OCI-LY7 (cell line): Measurements from ENCODE around the gene NPEPPS. TPM values are rescaled to one million over a fixed set of nuclear protein-coding genes. Genes with fewer than 3 reads are reported as not detected.

Source experiments
- BruUV-seq: library from RNA; stranded (reverse); fragments of 400-500 nt; replicated peaks from 2 replicates; lab custom pipeline; 2021; lab: Mats Ljungman, UMichigan
- CTCF ChIA-PET: fragments of 300-600 bp; sonication (Branson Sonifier 250); formaldehyde crosslinking; loops from one replicate; lab custom pipeline; 2022; ENCODE audit warnings: antibody characterized with exemption; ENCODE audit not compliant: unreplicated experiment; lab: Charles Lee
- POLR2A ChIA-PET: fragments of 300-600 bp; sonication (Branson Sonifier 250); formaldehyde crosslinking; loops from one replicate; lab custom pipeline; 2022; ENCODE audit warnings: antibody characterized with exemption; lab: Charles Lee
- DNase-seq: peaks from one replicate; pipeline ENCODE4 v3.0.0-alpha.2; 2015; ENCODE audit warnings: low spot score
- H2AFZ ChIP-seq: fragments of 200-600 bp; sonication (generic), shearing (Covaris generic); 2 replicates; pipeline ENCODE4 v1.6.1; 2014; ENCODE audit warnings: mild to moderate bottlenecking, antibody characterized with exemption, low read length, moderate library complexity
- H3K27ac ChIP-seq: fragments of 200-600 bp; sonication (generic); 2 replicates; pipeline ENCODE4 v1.5.1; 2014; ENCODE audit warnings: mixed run types, low read depth, mild to moderate bottlenecking, moderate library complexity, low read length, inconsistent platforms; ENCODE audit not compliant: poor library complexity, severe bottlenecking
- H3K36me3 ChIP-seq: fragments of 200-600 bp; sonication (generic); 2 replicates; pipeline ENCODE4 v1.6.1; 2014; ENCODE audit warnings: mild to moderate bottlenecking, antibody characterized with exemption, low read length, moderate library complexity, mixed read lengths; ENCODE audit not compliant: insufficient read depth
- H3K4me1 ChIP-seq: fragments of 200-600 bp; sonication (generic); 2 replicates; pipeline ENCODE4 v1.5.1; 2014; ENCODE audit warnings: mild to moderate bottlenecking, low read length; ENCODE audit not compliant: insufficient read depth, poor library complexity, severe bottlenecking
- H3K4me2 ChIP-seq: fragments of 200-600 bp; sonication (generic); 2 replicates; pipeline ENCODE4 v1.6.1; 2014; ENCODE audit warnings: mild to moderate bottlenecking, low read length
- H3K4me3 ChIP-seq: fragments of 200-600 bp; sonication (generic); 2 replicates; pipeline ENCODE4 v1.5.1; 2014; ENCODE audit warnings: mild to moderate bottlenecking, low read depth, low read length; ENCODE audit not compliant: poor library complexity, severe bottlenecking
- H3K79me2 ChIP-seq: fragments of 200-600 bp; sonication (generic); 2 replicates; pipeline ENCODE4 v1.6.1; 2016; ENCODE audit warnings: low read depth, mild to moderate bottlenecking, low read length, moderate library complexity, mixed read lengths; ENCODE audit not compliant: insufficient read depth
- H3K9me2 ChIP-seq: fragments of 200-600 bp; sonication (generic); 2 replicates; pipeline ENCODE4 v1.6.1; 2016; ENCODE audit warnings: mild to moderate bottlenecking, low read length, mixed read lengths; ENCODE audit not compliant: insufficient read depth
- H3K9me3 ChIP-seq: fragments of 200-600 bp; sonication (generic); 2 replicates; pipeline ENCODE4 v1.6.1; 2014; ENCODE audit warnings: mild to moderate bottlenecking, mixed run types, low read length, mixed read lengths
- H4K20me1 ChIP-seq: fragments of 200-600 bp; sonication (generic); 2 replicates; pipeline ENCODE4 v1.6.1; 2014; ENCODE audit warnings: mild to moderate bottlenecking, antibody characterized with exemption, low read length, moderate library complexity, mixed read lengths; ENCODE audit not compliant: insufficient read depth
- CTCF ChIP-seq: fragments of 200-600 bp; sonication (generic); conservative IDR thresholded peaks from 2 replicates; pipeline ENCODE4 v1.5.1; 2014; ENCODE audit warnings: mild to moderate bottlenecking, antibody characterized with exemption, low read length, moderate library complexity, mixed read lengths
- EZH2phosphoT487 ChIP-seq: fragments of 200-600 bp; sonication (generic); IDR thresholded peaks from 2 replicates; pipeline ENCODE4 v1.6.1; 2018; ENCODE audit warnings: low read depth, borderline replicate concordance, mild to moderate bottlenecking, mixed run types, antibody characterized with exemption, low read length, moderate library complexity, mixed read lengths
- intact Hi-C: fragments of 100-400 bp; cut with micrococcal nuclease; formaldehyde crosslinking; loops from one replicate; pipeline ENCODE4 v1.10.0; 2022; ENCODE audit not compliant: unreplicated experiment
- total RNA-seq, 2 experiments: library from RNA; depleted of rRNA in 1 of 2; stranded (reverse); fragments of >200 nt in 1 of 2; shearing (Covaris generic) in 1 of 2; gene quantifications; 2 replicates each; pipeline ENCODE4 v1.2.3, GENCODE V29; 2014 to 2022

NPEPPS gene
- total RNA-seq, 2 experiments from 2014 or later: 46.8 to 111 TPM

GRCh38 chr17:47630614-47631013 lies 99.7 kb downstream of the NPEPPS start:
- Histone ChIP-seq H3K79me2 (no peaks in the 10 kb centered on the region), H3K36me3 (no peaks in the 10 kb centered on the region; the same call in 1 of the 2 replicates), H3K4me2 (no peak overlapping the region), H3K4me1 (no peaks in the 10 kb centered on the region), H3K9me3 (no peaks in the 10 kb centered on the region), H3K27ac (no peak overlapping the region), H4K20me1 (no peaks in the 10 kb centered on the region), H3K9me2 (no peaks in the 10 kb centered on the region), H2AFZ (no peak overlapping the region), H3K4me3 (no peak overlapping the region)
- BruUV-seq: no TSS peak
- TF ChIP-seq EZH2phosphoT487: no peak
- TF ChIP-seq CTCF: no peak
- intact Hi-C loops: no loop called here
- ChIA-PET POLR2A (interaction anchor here (0.9 kb wide), 1 partner anchor 13 kb away, joined by 4 read pairs; no protein-coding TSS in a partner anchor), CTCF (no interaction called here)
- DNase-seq: no peak

GRCh38 chr17:47632991-47633390 lies 102.1 kb downstream of the NPEPPS start:
- no peak overlapping the region for H3K27ac ChIP-seq
- ChIA-PET CTCF (no interaction called here), POLR2A (interaction anchor here (0.7 to 1.2 kb wide), 2 partner anchors 16 to 1513 kb away, joined by 4 to 11 read pairs; no protein-coding TSS in a partner anchor)
- no peak overlapping the region for H3K4me3 ChIP-seq
- no peak for TF ChIP-seq CTCF
- no peak for TF ChIP-seq EZH2phosphoT487
- no peaks in the 10 kb centered on the region for H3K4me1 ChIP-seq
- intact Hi-C loops: no loop called here
- H4K20me1 ChIP-seq: no peaks in the 10 kb centered on the region
- H3K4me2 ChIP-seq: no peak overlapping the region
- no peaks in the 10 kb centered on the region for H3K9me3 ChIP-seq
- BruUV-seq: no TSS peak
- H3K9me2 ChIP-seq: no peaks in the 10 kb centered on the region
- no peak for DNase-seq
- H2AFZ ChIP-seq: no peak overlapping the region
- H3K79me2 ChIP-seq: no peaks in the 10 kb centered on the region
- H3K36me3 ChIP-seq: peaks cover 7% of the 10 kb centered on the region

GRCh38 chr17:47633996-47634395 lies 103.1 kb downstream of the NPEPPS start:
- Histone ChIP-seq H2AFZ (no peak overlapping the region), H3K4me2 (no peak overlapping the region), H3K9me3 (no peaks in the 10 kb centered on the region), H3K9me2 (no peaks in the 10 kb centered on the region), H3K79me2 (no peaks in the 10 kb centered on the region), H3K27ac (no peak overlapping the region), H3K4me1 (no peaks in the 10 kb centered on the region), H3K36me3 (peaks cover 8% of the 10 kb centered on the region), H4K20me1 (no peaks in the 10 kb centered on the region), H3K4me3 (no peak overlapping the region)
- intact Hi-C loops: no loop called here
- CTCF ChIA-PET: no interaction called here
- no TSS peak for BruUV-seq
- DNase-seq: no peak
- POLR2A ChIA-PET: interaction anchor here (0.7 to 1.2 kb wide), 2 partner anchors 8 to 15 kb away, joined by 4 read pairs; no protein-coding TSS in a partner anchor
- TF ChIP-seq CTCF (no peak), EZH2phosphoT487 (no peak)
